Caco-2 (cell line): ENCODE measurements around the gene CTTN. TPM values are rescaled to one million over a fixed set of nuclear protein-coding genes. Genes with fewer than 3 reads are reported as not detected.

ENCODE experiments used
- BruUV-seq: library from RNA; stranded (reverse); fragments of 400-500 nt; replicated peaks from 2 replicates; lab custom pipeline; 2021; lab: Mats Ljungman, UMichigan
- CTCF ChIA-PET: fragments of 300-600 bp; sonication (Branson Sonifier 250); formaldehyde crosslinking; loops from one replicate; lab custom pipeline; 2022; ENCODE audit warnings: antibody characterized with exemption; lab: Charles Lee
- POLR2A ChIA-PET: fragments of 300-600 bp; sonication (Branson Sonifier 250); formaldehyde crosslinking; loops from one replicate; lab custom pipeline; 2022; ENCODE audit warnings: antibody characterized with exemption; lab: Charles Lee
- DNase-seq, 2 experiments: peaks; one replicate each; pipeline versions ENCODE4 v3.0.0 to v3.0.0-alpha.2; 2020 to 2022
- H3K27me3 ChIP-seq: replicated peaks from 2 replicates; pipeline ENCODE4 v1.6.0; 2011; ENCODE audit warnings: low read length; ENCODE audit not compliant: control insufficient read depth, insufficient read depth
- H3K36me3 ChIP-seq: 2 replicates; pipeline ENCODE4 v1.5.1; 2011; ENCODE audit warnings: low read length; ENCODE audit not compliant: control insufficient read depth, insufficient read depth
- H3K4me1 ChIP-seq: fragments of 250-450 bp; sonication (Bioruptor Pico); 2 replicates; pipeline ENCODE4 v1.5.1; 2020; ENCODE audit warnings: mild to moderate bottlenecking
- H3K4me3 ChIP-seq: 2 replicates; pipeline ENCODE4 v1.5.1; 2011; ENCODE audit warnings: low read depth, mild to moderate bottlenecking, control low read depth, low read length
- H3K9me3 ChIP-seq: fragments of 250-450 bp; sonication (Bioruptor Pico); 2 replicates; pipeline ENCODE4 v1.5.1; 2020; ENCODE audit warnings: mild to moderate bottlenecking, moderate library complexity
- H3K27ac Mint-ChIP-seq: one replicate; pipeline ENCODE4 v1.8.0; 2022; ENCODE audit warnings: mixed read lengths; ENCODE audit not compliant: unreplicated experiment
- H3K27me3 Mint-ChIP-seq: one replicate; pipeline ENCODE4 v1.8.0; 2022; ENCODE audit warnings: mixed read lengths; ENCODE audit not compliant: insufficient read depth, unreplicated experiment
- H3K36me3 Mint-ChIP-seq: one replicate; pipeline ENCODE4 v1.8.0; 2022; ENCODE audit warnings: mild to moderate bottlenecking, mixed read lengths; ENCODE audit not compliant: insufficient read depth, unreplicated experiment
- H3K4me1 Mint-ChIP-seq: one replicate; pipeline ENCODE4 v1.8.0; 2022; ENCODE audit warnings: low read depth, mixed read lengths; ENCODE audit not compliant: unreplicated experiment
- H3K4me3 Mint-ChIP-seq: one replicate; pipeline ENCODE4 v1.8.0; 2022; ENCODE audit warnings: mild to moderate bottlenecking, moderate library complexity, mixed read lengths; ENCODE audit not compliant: unreplicated experiment
- H3K9me3 Mint-ChIP-seq: one replicate; pipeline ENCODE4 v1.8.0; 2022; ENCODE audit warnings: mixed read lengths; ENCODE audit not compliant: unreplicated experiment
- CTCF ChIP-seq, 2 experiments: fragments of 200-600 bp in 1 of 2; IDR thresholded peaks; 1 replicate in 1 of 2; 2 replicates in 1 of 2; pipeline versions ENCODE4 v1.5.1 to v1.8.0; 2011 to 2022; ENCODE audit warnings: antibody characterized with exemption in 1 of 2, control low read depth in 1 of 2, inconsistent platforms in 1 of 2, low read depth in 1 of 2, low read length in 1 of 2, mild to moderate bottlenecking in 1 of 2, moderate library complexity in 1 of 2; ENCODE audit not compliant: insufficient read depth in 1 of 2, severe bottlenecking in 1 of 2, unreplicated experiment in 1 of 2
- intact Hi-C: fragments of 100-400 bp; cut with micrococcal nuclease; formaldehyde crosslinking; loops from one replicate; pipeline ENCODE4 v1.10.0; 2022; ENCODE audit not compliant: unreplicated experiment
- total RNA-seq: library from RNA; stranded (reverse); gene quantifications from 2 replicates; pipeline ENCODE4 v1.2.3, GENCODE V29; 2022

The CTTN gene
- total RNA-seq, 1 experiment from 2014 or later: 502 TPM

- Histone ChIP-seq H3K4me1 (no peaks in the 10 kb centered on the region), H3K36me3 (peaks cover 16% of the 10 kb centered on the region), H3K4me3 (no peak overlapping the region), H3K27me3 (no peaks in the 10 kb centered on the region), H3K9me3 (no peaks in the 10 kb centered on the region)
- ChIA-PET CTCF (no interaction called here), POLR2A (no interaction called here)
- Mint-ChIP-seq H3K27ac (no peak overlapping the region), H3K27me3 (no peaks in the 10 kb centered on the region), H3K4me3 (no peak overlapping the region), H3K36me3 (peaks cover 93% of the 10 kb centered on the region), H3K4me1 (no peaks in the 10 kb centered on the region), H3K9me3 (no peaks in the 10 kb centered on the region)
- DNase-seq: no peak
- intact Hi-C loops: no loop called here
- no TSS peak for BruUV-seq
- no peak for TF ChIP-seq CTCF (IDR thresholded peaks at IDR 0.05; ENCODE audit: insufficient read depth in 1 of 2, low read depth in 1 of 2, low read length in 1 of 2, severe bottlenecking in 1 of 2, unreplicated experiment in 1 of 2)
Observed at GRCh38 chr11:70430671-70431574, 32.6 kb downstream of the CTTN start.

DNA sequence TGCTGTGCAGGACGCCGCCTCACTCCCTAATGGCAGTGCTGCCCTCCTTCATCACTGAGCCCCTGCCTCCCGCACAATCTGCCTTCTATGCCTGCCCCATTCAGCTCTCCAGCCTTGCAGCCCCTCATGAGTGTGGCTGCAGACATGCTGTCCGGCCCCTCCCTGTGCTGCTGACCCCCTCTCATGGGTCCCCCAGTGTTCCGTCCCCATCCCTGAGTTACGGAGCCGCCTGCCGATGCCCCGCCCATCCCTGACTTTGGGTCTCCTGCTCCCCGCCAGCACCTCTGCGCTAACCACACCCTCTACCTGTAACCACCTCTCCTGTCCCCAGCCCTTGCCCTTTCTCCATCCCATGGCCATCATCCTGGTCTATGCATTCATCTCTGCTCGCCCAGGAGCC lies 33.3 kb downstream of the CTTN start:
- H3K36me3 Mint-ChIP-seq: peaks cover 94% of the 10 kb centered on the region
- ChIA-PET CTCF (no interaction called here), POLR2A (no interaction called here)
- no TSS peak for BruUV-seq
- no peak overlapping the region for H3K4me3 ChIP-seq
- H3K4me1 ChIP-seq: no peaks in the 10 kb centered on the region
- intact Hi-C loops: no loop called here
- H3K27ac Mint-ChIP-seq: no peak overlapping the region
- no peak for TF ChIP-seq CTCF (IDR thresholded peaks at IDR 0.05; ENCODE audit: insufficient read depth in 1 of 2, low read depth in 1 of 2, low read length in 1 of 2, severe bottlenecking in 1 of 2, unreplicated experiment in 1 of 2)
- no peaks in the 10 kb centered on the region for H3K9me3 Mint-ChIP-seq
- no peak overlapping the region for H3K4me3 Mint-ChIP-seq
- H3K9me3 ChIP-seq: no peaks in the 10 kb centered on the region
- no peaks in the 10 kb centered on the region for H3K4me1 Mint-ChIP-seq
- H3K27me3 ChIP-seq: no peaks in the 10 kb centered on the region
- H3K36me3 ChIP-seq: peaks cover 17% of the 10 kb centered on the region
- DNase-seq: no peak
- no peaks in the 10 kb centered on the region for H3K27me3 Mint-ChIP-seq

GRCh38 chr11:70432065-70432464 lies 33.7 kb downstream of the CTTN start:
- ChIA-PET POLR2A (no interaction called here), CTCF (no interaction called here)
- no peaks in the 10 kb centered on the region for H3K4me1 ChIP-seq
- no peak overlapping the region for H3K27ac Mint-ChIP-seq
- no TSS peak for BruUV-seq
- intact Hi-C loops: no loop called here
- no peak overlapping the region for H3K4me3 Mint-ChIP-seq
- DNase-seq: no peak
- H3K36me3 ChIP-seq: peaks cover 20% of the 10 kb centered on the region
- TF ChIP-seq CTCF (IDR thresholded peaks at IDR 0.05; ENCODE audit: insufficient read depth in 1 of 2, low read depth in 1 of 2, low read length in 1 of 2, severe bottlenecking in 1 of 2, unreplicated experiment in 1 of 2): no peak
- H3K27me3 ChIP-seq: no peaks in the 10 kb centered on the region
- H3K4me1 Mint-ChIP-seq: no peaks in the 10 kb centered on the region
- no peaks in the 10 kb centered on the region for H3K9me3 ChIP-seq
- no peak overlapping the region for H3K4me3 ChIP-seq
- H3K36me3 Mint-ChIP-seq: peaks cover 97% of the 10 kb centered on the region
- H3K9me3 Mint-ChIP-seq: no peaks in the 10 kb centered on the region
- H3K27me3 Mint-ChIP-seq: no peaks in the 10 kb centered on the region
